PC-3 (cell line): ENCODE results near the gene STX18. TPM values are rescaled to one million over a fixed set of nuclear protein-coding genes. Genes with fewer than 3 reads are reported as not detected.
"Not testable (repeated sequence)": the region's sequence is repeated elsewhere in the genome, so short reads cannot be mapped to it uniquely, and the experiment has no call there.

Experiments used
- ATAC-seq: fragments of 200-7000 bp; cut with Tn5 transposase; 2 replicates; pipeline ENCODE4 v1.9.1; 2020; ENCODE audit warnings: mild to moderate bottlenecking, moderate library complexity
- BruUV-seq: library from RNA; stranded (reverse); fragments of 400-500 nt; replicated peaks from 2 replicates; lab custom pipeline; 2021; lab: Mats Ljungman, UMichigan
- CTCF ChIA-PET: fragments of 300-600 bp; sonication (Branson Sonifier 250); formaldehyde crosslinking; loops from one replicate; lab custom pipeline; 2022; ENCODE audit warnings: antibody characterized with exemption; lab: Charles Lee
- POLR2A ChIA-PET: fragments of 300-600 bp; sonication (Branson Sonifier 250); formaldehyde crosslinking; loops from one replicate; lab custom pipeline; 2022; ENCODE audit warnings: antibody characterized with exemption; ENCODE audit not compliant: unreplicated experiment; lab: Charles Lee
- DNase-seq: peaks from one replicate; pipeline ENCODE4 v3.0.0-alpha.2; 2015
- H2AFZ ChIP-seq: fragments of 300-600 bp; sonication (generic); 2 replicates; pipeline ENCODE4 v1.6.0; 2016; ENCODE audit warnings: antibody characterized with exemption, low read length
- H3F3A ChIP-seq: fragments of 300-600 bp; sonication (generic); one replicate; pipeline ENCODE4 v1.6.0; 2017; ENCODE audit warnings: antibody characterized with exemption, low read length, control low read depth, mild to moderate bottlenecking; ENCODE audit not compliant: unreplicated experiment
- H3K27ac ChIP-seq: fragments of 300-600 bp; sonication (generic); 2 replicates; pipeline ENCODE4 v1.5.1; 2016; ENCODE audit warnings: mild to moderate bottlenecking, low read length
- H3K27me3 ChIP-seq: fragments of 300-600 bp; sonication (generic); 2 replicates; pipeline ENCODE4 v1.6.1; 2016; ENCODE audit warnings: low read length, mixed read lengths
- H3K36me3 ChIP-seq: fragments of 300-600 bp; sonication (generic); 2 replicates; pipeline ENCODE4 v1.6.1; 2016; ENCODE audit warnings: low read depth, mixed run types, low read length, mixed read lengths
- H3K4me1 ChIP-seq: fragments of 300-600 bp; sonication (generic); 2 replicates; pipeline ENCODE4 v1.5.1; 2016; ENCODE audit warnings: low read length; ENCODE audit not compliant: insufficient read depth
- H3K4me2 ChIP-seq: fragments of 300-600 bp; sonication (generic); 2 replicates; pipeline ENCODE4 v1.6.0; 2016; ENCODE audit warnings: low read length
- H3K4me3 ChIP-seq: fragments of 300-600 bp; sonication (generic); 2 replicates; pipeline ENCODE4 v1.5.1; 2016; ENCODE audit warnings: mild to moderate bottlenecking, low read length, mixed read lengths
- H3K79me2 ChIP-seq: fragments of 300-600 bp; sonication (generic); 2 replicates; pipeline ENCODE4 v1.6.1; 2017; ENCODE audit warnings: low read length, mixed read lengths
- H3K9ac ChIP-seq: fragments of 300-600 bp; sonication (generic); 2 replicates; pipeline ENCODE4 v1.6.0; 2016; ENCODE audit warnings: mild to moderate bottlenecking, low read length
- H3K9me2 ChIP-seq: fragments of 300-600 bp; sonication (generic); replicated peaks from 2 replicates; pipeline ENCODE4 v1.6.1; 2016; ENCODE audit warnings: mixed run types, low read length, mixed read lengths
- H3K9me3 ChIP-seq: fragments of 300-600 bp; sonication (generic); 2 replicates; pipeline ENCODE4 v1.6.1; 2016; ENCODE audit warnings: low read length, mixed read lengths
- H4K20me1 ChIP-seq: fragments of 300-600 bp; sonication (generic); 2 replicates; pipeline ENCODE4 v1.6.1; 2016; ENCODE audit warnings: low read length, mixed read lengths
- EZH2 ChIP-seq: fragments of 300-600 bp; sonication (generic); IDR thresholded peaks from one replicate; pipeline ENCODE4 v1.6.1; 2017; ENCODE audit warnings: antibody characterized with exemption, mild to moderate bottlenecking, low read length; ENCODE audit not compliant: unreplicated experiment
- EZH2phosphoT487 ChIP-seq: fragments of 300-600 bp; sonication (generic); IDR thresholded peaks from 2 replicates; pipeline ENCODE4 v1.6.1; 2018; ENCODE audit warnings: mild to moderate bottlenecking, antibody characterized with exemption, low read length, borderline replicate concordance
- intact Hi-C: fragments of 100-400 bp; cut with micrococcal nuclease; formaldehyde crosslinking; loops from 2 replicates; pipeline ENCODE4 v1.9.0; 2023
- total RNA-seq: library from RNA; depleted of rRNA; stranded (reverse); fragments of >200 nt; gene quantifications from 2 replicates; pipeline ENCODE4 v1.2.3, GENCODE V29; 2014
- TF ChIP-seq, protein P1 (sequence below): fragments of 300-600 bp; sonication (generic); conservative IDR thresholded peaks from 2 replicates; pipeline ENCODE4 v1.5.1; 2017; ENCODE audit warnings: antibody characterized with exemption, low read depth, mild to moderate bottlenecking, low read length

Gene STX18
- total RNA-seq, 1 experiment from 2014 or later, result 25.0 TPM

DNA sequence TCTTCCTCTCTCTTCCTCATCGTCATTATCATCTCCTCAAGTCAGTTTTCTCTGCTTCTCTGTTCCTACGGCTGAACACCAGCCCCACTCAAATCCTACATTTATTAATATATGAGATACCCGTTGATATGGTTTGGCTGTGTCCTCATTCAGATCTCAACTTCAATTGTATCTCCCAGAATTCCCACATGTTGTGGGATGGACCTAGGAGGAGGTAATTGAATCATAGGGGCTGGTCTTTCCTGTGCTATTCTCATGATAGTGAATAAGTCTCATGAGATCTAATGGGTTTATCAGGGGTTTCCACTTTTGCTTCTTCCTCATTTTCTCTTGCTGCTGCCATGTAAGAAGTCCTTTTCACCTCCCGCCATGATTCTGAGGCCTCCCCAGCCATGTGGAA is 8.3 kb upstream of the STX18 start:
- CTCF ChIA-PET, result interaction anchor here (0.5 kb wide), 1 partner anchor 72 kb away, joined by 4 read pairs; no protein-coding TSS in a partner anchor
- BruUV-seq, POLR2A ChIA-PET: not testable (repeated sequence)

DNA sequence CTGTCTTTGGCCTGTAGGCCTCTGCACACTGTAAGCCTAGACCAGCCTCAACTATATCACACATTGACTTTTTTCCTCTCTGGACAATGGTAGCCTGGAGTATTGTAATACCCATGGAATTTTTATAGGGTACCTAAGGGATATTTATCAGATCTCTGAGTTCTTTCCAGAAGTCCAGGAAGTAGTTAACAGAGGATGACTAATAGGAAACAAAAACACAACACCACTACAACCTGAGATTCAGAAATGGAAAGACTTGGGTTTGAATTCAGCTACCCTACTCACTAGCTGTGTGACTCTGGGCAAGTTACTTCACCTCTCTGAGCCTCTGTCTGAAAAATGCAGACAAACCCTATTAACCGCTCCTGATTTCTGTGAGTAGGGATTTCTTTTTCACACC is 7.7 kb upstream of the STX18 start:
- DNase-seq (peak; percentile 72), ATAC-seq (peak; percentile 99)
- POLR2A ChIA-PET, result no interaction called here
- no peaks in the 10 kb centered on the region for H3K27me3 ChIP-seq
- H3K4me1 ChIP-seq, result peaks cover 11% of the 10 kb centered on the region
- BruUV-seq, result no TSS peak
- peak overlapping the region; percentile 2; the same call in 1 of the 2 replicates for H3K4me2 ChIP-seq
- intact Hi-C loops, result loop anchor here (10.0 kb wide), 1 partner anchor 115 kb away; no protein-coding TSS in a partner anchor
- no peak overlapping the region for H3K9ac ChIP-seq
- TF ChIP-seq, protein P1, sequence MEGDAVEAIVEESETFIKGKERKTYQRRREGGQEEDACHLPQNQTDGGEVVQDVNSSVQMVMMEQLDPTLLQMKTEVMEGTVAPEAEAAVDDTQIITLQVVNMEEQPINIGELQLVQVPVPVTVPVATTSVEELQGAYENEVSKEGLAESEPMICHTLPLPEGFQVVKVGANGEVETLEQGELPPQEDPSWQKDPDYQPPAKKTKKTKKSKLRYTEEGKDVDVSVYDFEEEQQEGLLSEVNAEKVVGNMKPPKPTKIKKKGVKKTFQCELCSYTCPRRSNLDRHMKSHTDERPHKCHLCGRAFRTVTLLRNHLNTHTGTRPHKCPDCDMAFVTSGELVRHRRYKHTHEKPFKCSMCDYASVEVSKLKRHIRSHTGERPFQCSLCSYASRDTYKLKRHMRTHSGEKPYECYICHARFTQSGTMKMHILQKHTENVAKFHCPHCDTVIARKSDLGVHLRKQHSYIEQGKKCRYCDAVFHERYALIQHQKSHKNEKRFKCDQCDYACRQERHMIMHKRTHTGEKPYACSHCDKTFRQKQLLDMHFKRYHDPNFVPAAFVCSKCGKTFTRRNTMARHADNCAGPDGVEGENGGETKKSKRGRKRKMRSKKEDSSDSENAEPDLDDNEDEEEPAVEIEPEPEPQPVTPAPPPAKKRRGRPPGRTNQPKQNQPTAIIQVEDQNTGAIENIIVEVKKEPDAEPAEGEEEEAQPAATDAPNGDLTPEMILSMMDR, result no peak
- no peak for TF ChIP-seq EZH2phosphoT487
- TF ChIP-seq EZH2, result no peak
- no peaks in the 10 kb centered on the region for H3K79me2 ChIP-seq
- H3K4me3 ChIP-seq, result no peak overlapping the region
- no peaks in the 10 kb centered on the region for H3F3A ChIP-seq
- H3K27ac ChIP-seq, result peak overlapping the region; percentile 60
- CTCF ChIA-PET, result interaction anchor here (0.5 kb wide), 1 partner anchor 71 kb away, joined by 4 read pairs; no protein-coding TSS in a partner anchor
- H3K9me3 ChIP-seq, result no peaks in the 10 kb centered on the region
- H3K9me2 ChIP-seq, result no peaks in the 10 kb centered on the region
- no peaks in the 10 kb centered on the region for H4K20me1 ChIP-seq
- no peaks in the 10 kb centered on the region for H3K36me3 ChIP-seq
- no peak overlapping the region for H2AFZ ChIP-seq

More for the DNA sequence above, 8.3 kb upstream of the STX18 start:
- H3K4me3 ChIP-seq, H3K9me3 ChIP-seq, H3K79me2 ChIP-seq, H4K20me1 ChIP-seq, DNase-seq, H3K4me2 ChIP-seq, H3K9ac ChIP-seq, intact Hi-C loops, H2AFZ ChIP-seq, ATAC-seq, H3K27ac ChIP-seq, H3K9me2 ChIP-seq, H3K36me3 ChIP-seq, H3K27me3 ChIP-seq, H3F3A ChIP-seq: not testable (repeated sequence)
- H3K4me1 ChIP-seq, result peaks cover 11% of the 10 kb centered on the region

DNA sequence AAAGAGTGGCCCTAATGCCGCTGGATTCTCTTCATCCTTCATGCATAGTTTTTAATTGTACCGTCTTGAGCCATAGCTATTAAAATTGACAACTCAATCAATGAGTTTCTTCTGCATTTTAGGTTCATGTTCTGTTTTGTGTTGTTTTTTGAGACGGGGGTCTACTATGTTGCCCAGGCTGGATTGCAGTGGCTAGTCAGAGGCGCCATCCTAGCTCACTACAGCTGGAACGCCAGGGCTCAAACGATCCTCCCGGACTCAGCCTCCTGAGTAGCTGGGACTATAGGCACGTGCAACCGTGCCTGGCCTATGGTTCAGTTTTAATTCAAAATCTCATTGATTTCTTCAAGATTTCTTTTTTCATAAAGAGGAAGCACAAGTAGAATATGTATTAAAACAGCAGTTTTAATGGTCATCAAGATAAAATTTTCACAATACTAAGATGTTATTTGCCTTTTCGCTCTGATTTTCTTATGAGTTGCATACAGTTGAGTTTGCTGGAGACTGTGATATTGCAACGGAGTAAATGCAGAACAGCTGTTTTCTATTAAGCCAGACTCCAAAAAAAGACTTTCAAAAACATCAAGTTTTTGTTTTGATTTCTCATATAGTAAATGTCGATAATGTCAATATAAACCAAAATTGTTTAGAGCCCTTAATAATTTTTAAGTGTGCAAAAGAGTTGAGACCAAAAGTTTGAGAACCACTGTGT is 1.1 kb upstream of the STX18 start:
- Histone ChIP-seq H3K79me2 (peaks cover 55% of the 10 kb centered on the region), H3K9me3 (no peaks in the 10 kb centered on the region), H3K27me3 (no peaks in the 10 kb centered on the region), H3K4me1 (peaks cover 11% of the 10 kb centered on the region), H3K36me3 (no peaks in the 10 kb centered on the region), H3K9me2 (no peaks in the 10 kb centered on the region), H4K20me1 (peaks cover 24% of the 10 kb centered on the region; the same call in 1 of the 2 replicates), H3K27ac (no peak overlapping the region; the same call in 1 of the 2 replicates), H3F3A (no peaks in the 10 kb centered on the region), H2AFZ (peak overlapping the region; percentile 93), H3K4me2 (peak overlapping the region; percentile 78), H3K4me3 (peak overlapping the region; percentile 96), H3K9ac (peak overlapping the region; percentile 97)
- intact Hi-C loops, result loop anchor here (10.0 kb wide), 1 partner anchor 122 kb away; no protein-coding TSS in a partner anchor
- no peak for ATAC-seq
- TF ChIP-seq EZH2phosphoT487 (no peak), EZH2 (no peak)
- TF ChIP-seq, protein P1, result no peak
- no TSS peak for BruUV-seq
- ChIA-PET CTCF (interaction anchor here (0.6 kb wide), 1 partner anchor 32 kb away, joined by 6 read pairs; no protein-coding TSS in a partner anchor), POLR2A (no interaction called here)
- no peak for DNase-seq
